NCI-H2227 (cell line): ENCODE data around the gene TCL1B.

ENCODE experiments used
- DNase-seq: peaks from one replicate; lab custom pipeline; 2025; ENCODE audit not compliant: unreplicated experiment; lab: John Stamatoyannopoulos, UW

The TCL1B gene

GRCh38 chr14:95666450-95666849, 19.8 kb upstream of the TCL1B start:
- DNase-seq, result no peak

DNA sequence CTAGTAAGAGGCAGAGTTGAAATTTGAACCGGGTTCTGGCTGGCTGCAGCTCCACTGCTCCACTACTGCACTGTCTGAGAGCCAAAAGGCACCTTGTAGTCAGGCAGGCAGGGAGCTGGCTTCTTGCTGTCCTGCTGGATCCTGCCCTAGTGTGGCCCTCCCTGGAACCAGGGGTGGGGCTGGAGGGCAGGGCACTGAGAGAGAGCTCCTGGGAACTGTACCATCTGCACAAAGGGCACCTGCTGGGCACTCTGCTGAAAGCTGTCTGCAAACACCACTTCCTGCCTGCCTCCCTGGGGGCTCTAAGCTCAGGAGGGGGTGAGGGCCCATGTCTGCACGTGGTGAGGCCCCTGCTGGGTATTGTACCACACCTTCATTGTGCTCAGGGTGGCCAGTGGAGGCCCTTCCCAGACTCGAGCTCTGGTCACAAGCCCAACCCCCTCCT, 19.0 kb upstream of the TCL1B start:
- DNase-seq, result no peak

DNA sequence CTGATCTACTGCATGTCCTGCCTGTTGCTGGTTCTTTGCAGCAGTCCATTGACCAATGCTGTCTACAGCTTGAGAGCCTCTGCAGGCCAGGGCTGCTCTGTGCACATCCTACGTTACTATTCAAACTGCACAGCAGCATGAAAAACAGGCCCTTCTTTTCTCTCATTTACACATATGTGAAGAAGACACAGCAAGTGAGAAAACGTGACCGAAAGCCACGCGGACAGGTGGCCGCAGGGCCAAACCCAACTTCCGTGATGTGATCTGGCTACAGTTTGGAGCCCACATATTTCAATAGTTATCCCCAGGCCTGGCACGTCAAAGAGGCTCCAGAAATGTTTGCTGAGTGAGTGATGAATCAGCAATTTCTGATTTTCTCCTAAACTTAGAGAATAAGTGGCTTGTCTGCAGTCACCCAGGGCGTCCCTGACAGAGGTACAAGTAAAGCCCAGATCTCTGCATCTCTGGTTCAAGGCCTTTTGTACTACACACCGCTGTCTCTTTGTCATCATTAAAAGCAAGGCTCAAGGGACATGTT, 17.9 kb upstream of the TCL1B start:
- no peak for DNase-seq

DNA sequence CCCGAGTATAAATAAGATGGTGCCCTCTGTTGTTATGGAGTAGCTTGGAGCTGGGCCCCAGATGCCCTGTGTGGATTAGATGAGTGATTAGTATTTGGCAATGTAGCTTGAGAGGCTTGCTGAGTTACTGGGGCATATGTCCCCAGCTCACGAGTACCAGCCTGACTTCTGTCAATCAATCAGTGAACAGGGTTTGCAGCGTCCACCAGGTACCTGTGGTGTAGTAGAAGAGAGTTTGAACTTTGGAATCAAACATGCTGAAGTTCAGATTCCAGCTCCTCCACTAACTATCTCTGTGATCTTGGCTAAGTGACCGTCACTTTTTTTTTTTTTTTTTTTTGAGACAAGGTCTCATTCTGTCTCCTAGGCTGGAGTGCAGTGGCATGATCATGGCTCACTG, 11.6 kb upstream of the TCL1B start:
- DNase-seq, result no peak

GRCh38 chr14:95675486-95675885, 10.7 kb upstream of the TCL1B start:
- peak; percentile 43 for DNase-seq

- DNase-seq, result no peak
Observed at GRCh38 chr14:95677179-95677835, 8.9 kb upstream of the TCL1B start.

DNA sequence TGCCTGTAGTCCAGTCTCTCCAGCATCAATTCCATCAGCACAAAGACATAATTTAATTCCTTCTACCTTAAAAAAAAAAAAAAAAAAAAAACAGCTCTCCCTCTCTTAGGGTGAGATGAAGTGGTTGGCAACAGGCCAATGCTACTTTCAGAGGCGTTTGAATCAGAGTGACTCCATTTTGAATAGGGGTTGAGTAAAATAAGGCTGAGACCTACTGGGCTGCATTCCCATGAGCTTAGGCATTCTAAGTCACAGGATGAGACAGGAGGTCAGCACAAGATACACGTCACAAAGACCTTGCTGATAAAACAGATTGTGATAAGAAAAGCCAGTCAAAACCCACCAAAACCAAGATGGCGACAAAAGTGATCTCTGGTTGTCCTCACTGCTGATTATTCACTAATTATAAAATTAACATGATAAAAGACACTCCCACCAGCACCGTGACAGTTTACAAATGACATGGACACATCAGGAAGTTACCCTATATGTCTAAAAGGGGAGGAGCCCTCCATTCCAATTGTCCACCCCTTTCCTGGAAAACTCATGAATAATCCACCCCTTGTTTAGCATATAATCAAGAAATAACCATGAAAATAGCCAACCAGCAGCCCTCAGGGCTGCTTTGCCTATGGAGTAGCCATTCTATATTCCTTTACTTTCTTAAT, 6.9 kb upstream of the TCL1B start:
- DNase-seq, result peak; percentile 47

- DNase-seq, result peak; percentile 48
Observed at GRCh38 chr14:95679998-95680735, 6.1 kb upstream of the TCL1B start.

DNA sequence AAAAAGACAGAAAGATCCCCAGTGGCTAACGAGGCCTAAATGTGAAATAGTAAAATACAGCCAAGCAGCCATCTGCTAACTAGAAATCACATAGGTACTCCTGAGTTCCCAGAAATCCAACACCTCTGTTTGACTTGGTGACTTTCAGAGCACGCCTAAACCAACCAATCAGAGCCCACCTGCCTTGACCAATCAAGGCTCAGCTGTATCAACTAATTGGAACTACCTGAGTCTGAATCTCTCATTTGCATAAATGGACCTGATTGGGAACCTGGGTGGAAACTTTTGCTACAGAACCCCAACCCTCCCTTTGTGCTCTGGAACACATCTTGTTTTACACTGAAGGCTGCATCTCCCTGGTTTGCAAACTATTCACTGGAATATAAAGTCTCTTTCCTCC, 5.1 kb upstream of the TCL1B start:
- no peak for DNase-seq

- no peak for DNase-seq
Observed at GRCh38 chr14:95683793-95684192, 2.4 kb upstream of the TCL1B start.

- no peak for DNase-seq
Observed at GRCh38 chr14:95686935-95687334, 709 bp downstream of the TCL1B start.

DNA sequence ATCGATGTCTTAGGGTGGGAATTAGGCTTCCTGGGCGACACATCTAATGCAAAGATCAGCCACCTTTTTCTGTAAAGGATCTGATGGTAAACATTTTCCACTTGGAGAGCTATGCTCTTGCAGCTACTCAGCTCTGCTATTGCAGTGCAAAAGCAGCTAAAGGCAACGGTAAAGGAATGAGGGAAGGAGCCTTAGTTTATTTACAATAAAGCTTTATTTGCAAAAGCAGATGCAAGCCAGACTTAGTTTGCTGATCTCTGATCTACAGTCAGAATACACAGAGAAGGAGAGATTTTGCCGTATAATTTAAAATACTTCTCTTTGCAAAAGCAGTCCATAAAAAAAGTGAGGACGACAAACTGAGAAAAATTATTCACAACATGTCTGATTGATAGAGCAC, 3.2 kb downstream of the TCL1B start:
- DNase-seq, result no peak

GRCh38 chr14:95690815-95691214, 4.6 kb downstream of the TCL1B start:
- no peak for DNase-seq

GRCh38 chr14:95691591-95691990, 5.4 kb downstream of the TCL1B start:
- DNase-seq, result no peak

DNA sequence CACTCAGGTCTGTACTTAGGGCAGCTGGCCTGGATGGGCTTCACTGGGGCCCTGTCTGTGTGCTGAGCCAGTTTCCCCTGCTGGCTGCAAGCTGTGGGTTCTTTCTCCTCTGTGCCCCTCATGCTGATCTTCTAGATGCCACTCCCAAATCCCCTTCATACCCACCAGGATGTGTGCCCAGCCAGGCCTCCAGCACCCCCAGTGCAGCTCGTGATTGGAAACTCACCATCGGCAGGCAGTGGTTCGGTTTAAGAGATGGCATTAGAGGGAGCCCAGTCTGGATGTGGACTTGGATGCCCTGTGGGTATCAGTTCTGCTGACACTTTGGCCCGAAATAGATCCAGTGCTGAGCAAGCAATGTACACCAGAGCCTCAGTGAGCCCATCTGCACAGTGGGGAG, 5.9 kb downstream of the TCL1B start:
- DNase-seq, result no peak

DNA sequence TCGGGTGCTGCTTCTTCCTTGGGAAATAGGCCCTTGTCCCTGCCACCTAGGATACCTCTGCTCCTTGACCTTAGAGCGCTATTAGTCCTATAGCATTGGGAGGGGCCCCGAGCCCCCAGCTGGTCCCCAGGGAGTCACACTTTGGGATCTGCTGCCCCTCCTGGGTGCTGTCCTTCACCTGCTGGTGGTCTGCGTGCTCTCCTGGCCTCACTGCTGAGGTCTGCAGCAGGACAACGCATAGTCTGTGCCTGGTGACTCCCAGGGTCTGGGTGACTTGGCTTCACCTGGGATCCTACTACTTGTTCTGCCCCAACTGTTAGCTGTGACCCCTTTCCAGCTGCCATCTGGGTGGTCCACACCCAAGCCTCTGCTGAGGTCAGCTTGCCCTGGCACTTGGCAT, 8.8 kb downstream of the TCL1B start:
- DNase-seq, result no peak

DNA sequence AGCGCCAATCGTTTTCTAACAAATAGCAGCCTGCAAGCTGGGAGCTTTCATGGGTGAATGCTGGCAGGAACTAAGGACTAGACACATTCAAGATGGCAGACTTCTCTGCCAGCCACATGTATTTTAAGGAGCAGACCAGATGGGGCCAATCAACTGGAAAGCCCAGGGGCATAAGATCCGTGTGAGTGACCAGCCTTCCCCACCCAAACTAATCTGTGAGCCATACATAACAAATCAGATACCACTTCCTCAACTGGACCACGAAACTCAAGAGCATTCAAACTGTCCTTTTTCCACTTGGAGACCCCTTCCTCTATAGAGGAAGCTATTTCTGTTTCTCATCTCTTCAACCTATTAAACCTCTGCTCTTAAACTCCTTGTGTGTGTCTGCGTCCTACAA, 9.7 kb downstream of the TCL1B start:
- no peak for DNase-seq

DNA sequence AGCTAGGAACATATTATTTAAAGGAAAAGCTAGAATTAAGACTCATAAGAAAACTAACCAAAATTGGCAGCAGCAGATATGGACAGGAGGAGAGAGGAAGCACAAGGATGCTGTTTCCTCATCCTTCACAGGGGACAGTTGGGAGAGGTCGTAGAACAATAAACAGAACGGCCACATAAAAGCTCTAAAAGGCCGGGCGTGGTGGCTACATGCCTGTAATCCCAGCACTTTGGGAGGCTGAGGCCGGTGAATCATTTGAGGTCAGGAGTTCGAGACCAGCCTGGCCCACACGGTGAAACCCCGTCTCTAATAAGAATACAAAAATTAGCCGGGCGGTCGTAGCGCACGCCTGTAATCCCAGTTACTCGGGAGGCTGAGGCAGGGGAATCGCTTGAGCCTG, 10.5 kb downstream of the TCL1B start:
- DNase-seq, result no peak

DNA sequence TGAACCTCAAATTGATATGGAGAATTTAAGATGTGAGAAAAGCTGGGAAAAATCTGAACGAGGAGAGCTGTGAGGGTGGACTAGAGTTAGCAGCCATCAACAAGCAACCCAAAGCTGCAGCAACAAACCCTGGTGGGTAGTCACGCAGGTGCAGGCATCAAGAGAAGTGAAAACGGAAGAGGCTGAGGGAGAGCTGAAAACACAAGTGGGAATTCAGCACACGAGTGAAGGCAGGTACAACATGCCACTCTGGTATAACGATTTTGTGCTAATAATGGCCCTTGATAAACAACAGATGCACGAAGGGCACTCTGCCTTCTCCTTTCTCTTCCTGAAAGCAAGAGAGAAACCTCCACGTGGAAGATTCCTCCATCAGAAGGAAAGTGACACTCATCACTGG, 11.5 kb downstream of the TCL1B start:
- no peak for DNase-seq

- no peak for DNase-seq
Observed at GRCh38 chr14:95698287-95698686, 12.1 kb downstream of the TCL1B start.

GRCh38 chr14:95699412-95699811, 13.2 kb downstream of the TCL1B start:
- DNase-seq, result no peak
